Memory B cell (primary cell): ENCODE results near the gene MED29.

Experiments used
- ATAC-seq: fragments of 150-1000 bp; cut with Tn5 transposase; 2 replicates; pipeline ENCODE4 v1.10.0; 2021; ENCODE audit warnings: low read depth, mild to moderate bottlenecking, moderate library complexity
- DNase-seq, 2 donors: peaks; one replicate each; pipeline ENCODE4 v3.0.0; 2022; ENCODE audit warnings: low spot score in 2 of 2
- H3K27ac Mint-ChIP-seq: one replicate; pipeline ENCODE4 v1.8.0; 2022; ENCODE audit warnings: mild to moderate bottlenecking, moderate library complexity, mixed read lengths
- H3K27me3 Mint-ChIP-seq: one replicate; pipeline ENCODE4 v1.8.0; 2022; ENCODE audit warnings: mixed read lengths
- H3K36me3 Mint-ChIP-seq: one replicate; pipeline ENCODE4 v1.8.0; 2022; ENCODE audit warnings: mild to moderate bottlenecking, mixed read lengths
- H3K4me1 Mint-ChIP-seq: one replicate; pipeline ENCODE4 v1.8.0; 2022; ENCODE audit warnings: mixed read lengths
- H3K4me3 Mint-ChIP-seq: one replicate; pipeline ENCODE4 v1.8.0; 2022; ENCODE audit warnings: mild to moderate bottlenecking, moderate library complexity, mixed read lengths
- H3K9me3 Mint-ChIP-seq: one replicate; pipeline ENCODE4 v1.8.0; 2022; ENCODE audit warnings: mixed read lengths

MED29 gene

DNA sequence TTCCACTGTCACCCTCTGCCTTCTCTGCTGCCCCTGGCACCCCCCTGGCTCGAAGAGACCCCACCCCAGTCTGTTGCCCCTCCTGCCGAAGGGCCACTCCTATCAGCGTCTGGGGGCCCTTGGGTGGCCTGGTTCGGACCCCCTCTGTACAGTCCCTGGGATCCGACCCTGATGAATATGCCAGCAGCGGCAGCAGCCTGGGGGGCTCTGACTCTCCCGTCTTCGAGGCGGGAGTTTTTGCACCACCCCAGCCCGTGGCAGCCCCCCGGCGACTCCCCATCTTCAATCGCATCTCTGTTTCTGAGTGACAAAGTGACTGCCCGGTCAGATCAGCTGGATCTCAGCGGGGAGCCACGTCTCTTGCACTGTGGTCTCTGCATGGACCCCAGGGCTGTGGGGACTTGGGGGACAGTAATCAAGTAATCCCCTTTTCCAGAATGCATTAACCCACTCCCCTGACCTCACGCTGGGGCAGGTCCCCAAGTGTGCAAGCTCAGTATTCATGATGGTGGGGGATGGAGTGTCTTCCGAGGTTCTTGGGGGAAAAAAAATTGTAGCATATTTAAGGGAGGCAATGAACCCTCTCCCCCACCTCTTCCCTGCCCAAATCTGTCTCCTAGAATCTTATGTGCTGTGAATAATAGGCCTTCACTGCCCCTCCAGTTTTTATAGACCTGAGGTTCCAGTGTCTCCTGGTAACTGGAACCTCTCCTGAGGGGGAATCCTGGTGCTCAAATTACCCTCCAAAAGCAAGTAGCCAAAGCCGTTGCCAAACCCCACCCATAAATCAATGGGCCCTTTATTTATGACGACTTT lies 17.4 kb downstream of the MED29 start:
- H3K27ac Mint-ChIP-seq, result peak overlapping the region; percentile 96
- H3K4me1 Mint-ChIP-seq, result peaks cover 42% of the 10 kb centered on the region
- no peaks in the 10 kb centered on the region for H3K9me3 Mint-ChIP-seq
- H3K4me3 Mint-ChIP-seq, result peak overlapping the region; percentile 85
- H3K36me3 Mint-ChIP-seq, result peaks cover 23% of the 10 kb centered on the region
- peak; percentile 50 to 58 for DNase-seq
- H3K27me3 Mint-ChIP-seq, result no peaks in the 10 kb centered on the region
- ATAC-seq, result no peak

DNA sequence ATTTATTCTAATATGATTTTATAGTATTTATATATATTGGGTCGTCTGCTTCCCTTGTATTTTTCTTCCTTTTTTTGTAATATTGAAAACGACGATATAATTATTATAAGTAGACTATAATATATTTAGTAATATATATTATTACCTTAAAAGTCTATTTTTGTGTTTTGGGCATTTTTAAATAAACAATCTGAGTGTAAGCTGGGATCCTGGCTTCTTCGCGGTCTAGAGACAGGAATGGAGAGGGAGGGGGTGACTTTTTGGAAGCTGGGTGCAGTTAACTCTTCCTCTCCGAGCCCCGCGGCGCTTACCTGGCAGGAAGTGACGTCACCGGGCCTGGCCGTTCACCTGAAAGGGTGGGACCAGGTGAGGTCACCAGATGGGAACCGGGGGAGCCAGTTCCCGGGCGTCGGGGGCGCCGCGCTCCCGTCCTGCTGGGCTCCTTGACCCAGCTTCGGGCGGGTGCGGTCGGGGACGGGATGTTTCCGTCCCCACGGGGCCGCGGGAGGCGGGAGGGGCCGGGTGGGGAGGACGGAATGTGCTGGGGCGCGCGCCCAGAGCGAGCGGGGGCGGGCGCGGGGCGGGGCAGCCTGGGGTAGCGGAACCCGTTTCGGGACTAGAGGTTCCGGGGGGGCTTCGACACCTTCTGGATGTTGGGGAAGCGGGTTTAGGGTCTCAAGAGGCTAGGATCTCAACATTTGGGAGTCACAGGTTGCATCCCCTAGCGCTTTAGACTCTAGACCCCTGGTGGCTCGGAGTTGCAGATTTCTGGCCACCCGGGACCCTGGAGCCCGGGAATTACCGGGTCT lies 18.2 kb downstream of the MED29 start:
- peak; percentile 89 to 91 for DNase-seq
- H3K4me1 Mint-ChIP-seq, result peaks cover 45% of the 10 kb centered on the region
- H3K36me3 Mint-ChIP-seq, result peaks cover 26% of the 10 kb centered on the region
- H3K27me3 Mint-ChIP-seq, result no peaks in the 10 kb centered on the region
- H3K27ac Mint-ChIP-seq, result peak overlapping the region; percentile 96
- H3K9me3 Mint-ChIP-seq, result no peaks in the 10 kb centered on the region
- peak; percentile 8 for ATAC-seq
- peak overlapping the region; percentile 100 for H3K4me3 Mint-ChIP-seq

- Mint-ChIP-seq H3K27ac (peak overlapping the region; percentile 96), H3K27me3 (no peaks in the 10 kb centered on the region), H3K9me3 (no peaks in the 10 kb centered on the region), H3K4me3 (peak overlapping the region; percentile 100), H3K36me3 (peaks cover 28% of the 10 kb centered on the region), H3K4me1 (peaks cover 46% of the 10 kb centered on the region)
- DNase-seq (peak; percentile 84 to 85), ATAC-seq (peak; percentile 31)
Measured at GRCh38 chr19:39410017-39410830, 19.0 kb downstream of the MED29 start.

- Mint-ChIP-seq H3K4me3 (peak overlapping the region; percentile 100), H3K4me1 (peaks cover 46% of the 10 kb centered on the region), H3K27ac (peak overlapping the region; percentile 96), H3K9me3 (no peaks in the 10 kb centered on the region), H3K27me3 (no peaks in the 10 kb centered on the region), H3K36me3 (peaks cover 28% of the 10 kb centered on the region)
- ATAC-seq (no peak), DNase-seq (no peak)
Measured at GRCh38 chr19:39410831-39411080, 19.6 kb downstream of the MED29 start.

- H3K4me1 Mint-ChIP-seq, result peaks cover 44% of the 10 kb centered on the region
- peak overlapping the region; percentile 100 for H3K4me3 Mint-ChIP-seq
- H3K27me3 Mint-ChIP-seq, result no peaks in the 10 kb centered on the region
- peak; percentile 36 to 59 for DNase-seq
- peaks cover 28% of the 10 kb centered on the region for H3K36me3 Mint-ChIP-seq
- ATAC-seq, result no peak
- H3K9me3 Mint-ChIP-seq, result no peaks in the 10 kb centered on the region
- H3K27ac Mint-ChIP-seq, result peak overlapping the region; percentile 96
Measured at GRCh38 chr19:39411081-39411831, 20.1 kb downstream of the MED29 start.

DNA sequence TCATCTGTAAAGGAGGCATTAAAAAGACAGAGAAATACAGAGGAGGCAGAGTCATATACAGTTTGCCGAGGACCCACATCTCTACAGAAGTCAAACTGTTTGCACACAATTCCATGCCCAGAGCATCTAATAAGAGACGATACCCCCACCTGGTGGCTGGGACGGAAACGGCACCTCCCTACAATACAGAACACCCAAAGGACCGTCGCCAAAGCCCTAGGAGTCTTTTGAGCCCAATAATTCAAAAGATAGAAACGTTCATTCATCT lies 20.6 kb downstream of the MED29 start:
- ATAC-seq, result peak; percentile 25
- Mint-ChIP-seq H3K27ac (peak overlapping the region; percentile 96), H3K36me3 (peaks cover 28% of the 10 kb centered on the region), H3K4me1 (peaks cover 43% of the 10 kb centered on the region), H3K9me3 (no peaks in the 10 kb centered on the region), H3K27me3 (no peaks in the 10 kb centered on the region), H3K4me3 (peak overlapping the region; percentile 100)
- DNase-seq, result peak; percentile 89 to 92

GRCh38 chr19:39412100-39412866 lies 21.1 kb downstream of the MED29 start, which contains the start of gene PLEKHG2:
PLEKHG2 (plus strand) TSS chr19:39412669; CDS start chr19:39414087, 1,418 bp downstream.
- ATAC-seq (peak; percentile 54), DNase-seq (peak; percentile 100)
- H3K9me3 Mint-ChIP-seq, result no peaks in the 10 kb centered on the region
- peak within 1 kb of the TSS; percentile 96 for H3K27ac Mint-ChIP-seq
- H3K27me3 Mint-ChIP-seq, result no peaks in the 10 kb centered on the region
- H3K36me3 Mint-ChIP-seq, result peaks cover 26% of the 10 kb centered on the region
- peak within 1 kb of the TSS; percentile 100 for H3K4me3 Mint-ChIP-seq
- peaks cover 43% of the 10 kb centered on the region for H3K4me1 Mint-ChIP-seq

- Mint-ChIP-seq H3K27me3 (no peaks in the 10 kb centered on the region), H3K27ac (peak overlapping the region; percentile 96), H3K36me3 (peaks cover 26% of the 10 kb centered on the region), H3K4me1 (peaks cover 42% of the 10 kb centered on the region), H3K9me3 (no peaks in the 10 kb centered on the region), H3K4me3 (peak overlapping the region; percentile 100)
- ATAC-seq, result no peak
- DNase-seq, result peak in 1 of 2 donors; percentile 56
Measured at GRCh38 chr19:39412867-39413271, 21.7 kb downstream of the MED29 start.

DNA sequence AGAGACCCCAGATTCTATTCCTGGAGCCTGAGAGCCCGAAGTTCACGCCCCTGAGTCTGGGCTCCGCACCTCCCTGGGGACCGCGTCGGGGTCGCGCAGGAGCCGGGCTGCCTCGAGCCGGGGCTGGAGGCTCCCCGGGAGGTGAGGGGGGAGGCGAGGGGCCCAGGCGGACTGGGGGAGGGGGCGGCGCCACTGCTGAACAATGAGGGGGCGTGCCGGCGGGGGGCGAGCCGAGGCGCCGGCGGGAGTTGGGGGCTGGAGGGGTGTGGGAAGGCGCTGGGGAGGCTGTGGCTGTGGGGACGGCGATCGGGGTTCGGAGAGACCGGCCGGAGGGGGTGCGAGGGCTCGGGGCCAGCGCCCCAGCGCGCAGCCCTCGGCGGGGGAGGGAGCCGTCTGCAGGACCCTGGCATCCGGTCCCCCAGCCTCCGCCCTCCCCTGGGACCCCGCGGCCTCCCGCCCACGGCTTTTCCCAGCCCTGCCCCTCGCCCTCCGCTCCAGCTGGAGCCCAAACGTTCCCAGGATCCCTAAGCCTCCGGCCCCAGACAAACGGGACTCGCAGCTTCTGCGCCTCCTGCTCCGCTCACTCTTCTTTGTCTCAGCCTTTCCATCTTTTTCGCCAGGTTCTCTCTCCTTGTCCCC lies 22.2 kb downstream of the MED29 start:
- Mint-ChIP-seq H3K9me3 (no peaks in the 10 kb centered on the region), H3K4me1 (peaks cover 40% of the 10 kb centered on the region), H3K36me3 (peaks cover 21% of the 10 kb centered on the region), H3K27me3 (no peaks in the 10 kb centered on the region), H3K4me3 (peak overlapping the region; percentile 100), H3K27ac (peak overlapping the region; percentile 96)
- ATAC-seq (no peak), DNase-seq (peak; percentile 37 to 51)

GRCh38 chr19:39413911-39414608 lies 22.9 kb downstream of the MED29 start:
- H3K27me3 Mint-ChIP-seq, result no peaks in the 10 kb centered on the region
- peaks cover 35% of the 10 kb centered on the region for H3K4me1 Mint-ChIP-seq
- ATAC-seq (no peak), DNase-seq (no peak)
- no peaks in the 10 kb centered on the region for H3K9me3 Mint-ChIP-seq
- H3K27ac Mint-ChIP-seq, result peak overlapping the region; percentile 96
- peaks cover 15% of the 10 kb centered on the region for H3K36me3 Mint-ChIP-seq
- H3K4me3 Mint-ChIP-seq, result peak overlapping the region; percentile 93

DNA sequence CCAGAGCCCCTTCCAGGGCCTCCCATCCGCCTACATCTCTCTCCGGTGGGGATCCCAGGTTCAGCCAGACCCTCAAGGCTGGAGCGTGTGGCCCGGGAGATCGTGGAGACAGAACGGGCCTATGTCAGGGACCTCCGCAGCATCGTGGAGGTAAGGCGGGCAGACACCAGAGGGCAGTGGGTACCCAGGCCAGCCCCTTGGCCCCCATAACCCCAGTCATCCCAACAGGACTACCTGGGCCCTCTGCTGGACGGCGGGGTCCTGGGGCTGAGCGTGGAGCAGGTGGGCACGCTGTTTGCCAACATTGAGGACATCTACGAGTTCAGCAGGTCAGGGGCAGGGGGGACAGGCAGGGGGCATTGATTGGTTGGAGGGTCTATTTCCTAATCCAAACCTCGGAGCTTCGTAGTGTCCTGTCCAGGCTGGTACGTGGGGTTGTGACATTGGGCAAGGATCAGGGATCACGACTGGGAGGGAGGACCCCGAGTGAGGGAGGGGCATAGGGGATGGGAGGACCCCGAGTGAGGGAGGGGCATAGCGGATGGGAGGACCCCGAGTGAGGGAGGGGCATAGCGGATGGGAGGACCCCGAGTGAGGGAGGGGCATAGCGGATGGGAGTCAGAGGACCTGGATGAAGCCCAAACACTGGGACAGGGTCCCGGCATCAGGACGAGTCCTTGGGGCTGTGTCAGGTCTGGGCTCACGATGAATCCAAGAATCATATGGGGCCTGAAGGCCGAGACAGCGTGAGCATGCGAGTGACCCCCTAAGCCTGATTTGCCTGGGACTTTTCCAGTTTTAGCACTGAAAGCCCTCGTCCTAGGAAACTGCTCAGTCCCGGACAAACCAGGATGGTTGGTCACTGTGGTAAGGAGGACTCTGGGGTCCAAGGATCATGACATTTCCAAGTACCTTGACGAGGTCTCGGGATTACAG lies 24.2 kb downstream of the MED29 start:
- DNase-seq, result no peak
- H3K4me3 Mint-ChIP-seq, result peak overlapping the region; percentile 39
- H3K27me3 Mint-ChIP-seq, result no peaks in the 10 kb centered on the region
- no peak for ATAC-seq
- H3K9me3 Mint-ChIP-seq, result no peaks in the 10 kb centered on the region
- H3K4me1 Mint-ChIP-seq, result peaks cover 32% of the 10 kb centered on the region
- H3K36me3 Mint-ChIP-seq, result peaks cover 12% of the 10 kb centered on the region
- peak overlapping the region; percentile 96 for H3K27ac Mint-ChIP-seq
